Measurements from ENCODE around the gene MSI2. TPM values are rescaled to one million over a fixed set of nuclear protein-coding genes. Genes with fewer than 3 reads are reported as not detected.

MSI2 gene
- polyA plus RNA-seq, 1 of the 3 experiments (the other 2 are of a cell fraction): 24.1 TPM

- DNase-seq: no peak
- TF ChIP-seq FOXJ3 (CRISPR knock-in tag; IDR thresholded peaks at IDR 0.05): no peak
- no peak for TF ChIP-seq ELF1 (IDR thresholded peaks at IDR 0.05)
- no peak for TF ChIP-seq JUND (IDR thresholded peaks at IDR 0.05)
- TF ChIP-seq, protein P1, sequence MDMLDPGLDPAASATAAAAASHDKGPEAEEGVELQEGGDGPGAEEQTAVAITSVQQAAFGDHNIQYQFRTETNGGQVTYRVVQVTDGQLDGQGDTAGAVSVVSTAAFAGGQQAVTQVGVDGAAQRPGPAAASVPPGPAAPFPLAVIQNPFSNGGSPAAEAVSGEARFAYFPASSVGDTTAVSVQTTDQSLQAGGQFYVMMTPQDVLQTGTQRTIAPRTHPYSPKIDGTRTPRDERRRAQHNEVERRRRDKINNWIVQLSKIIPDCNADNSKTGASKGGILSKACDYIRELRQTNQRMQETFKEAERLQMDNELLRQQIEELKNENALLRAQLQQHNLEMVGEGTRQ (IDR thresholded peaks at IDR 0.05; ENCODE audit: borderline replicate concordance, low read depth, low read length): no peak
- TF ChIP-seq, protein P2, sequence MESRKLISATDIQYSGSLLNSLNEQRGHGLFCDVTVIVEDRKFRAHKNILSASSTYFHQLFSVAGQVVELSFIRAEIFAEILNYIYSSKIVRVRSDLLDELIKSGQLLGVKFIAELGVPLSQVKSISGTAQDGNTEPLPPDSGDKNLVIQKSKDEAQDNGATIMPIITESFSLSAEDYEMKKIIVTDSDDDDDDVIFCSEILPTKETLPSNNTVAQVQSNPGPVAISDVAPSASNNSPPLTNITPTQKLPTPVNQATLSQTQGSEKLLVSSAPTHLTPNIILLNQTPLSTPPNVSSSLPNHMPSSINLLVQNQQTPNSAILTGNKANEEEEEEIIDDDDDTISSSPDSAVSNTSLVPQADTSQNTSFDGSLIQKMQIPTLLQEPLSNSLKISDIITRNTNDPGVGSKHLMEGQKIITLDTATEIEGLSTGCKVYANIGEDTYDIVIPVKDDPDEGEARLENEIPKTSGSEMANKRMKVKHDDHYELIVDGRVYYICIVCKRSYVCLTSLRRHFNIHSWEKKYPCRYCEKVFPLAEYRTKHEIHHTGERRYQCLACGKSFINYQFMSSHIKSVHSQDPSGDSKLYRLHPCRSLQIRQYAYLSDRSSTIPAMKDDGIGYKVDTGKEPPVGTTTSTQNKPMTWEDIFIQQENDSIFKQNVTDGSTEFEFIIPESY (IDR thresholded peaks at IDR 0.05; ENCODE audit: borderline replicate concordance, low read depth): no peak
- no peak for TF ChIP-seq RXRA (IDR thresholded peaks at IDR 0.05; ENCODE audit: borderline replicate concordance, low read depth)
- TF ChIP-seq NFIC (IDR thresholded peaks at IDR 0.05; ENCODE audit: borderline replicate concordance): no peak
- no peak for TF ChIP-seq GABPA (IDR thresholded peaks at IDR 0.05; ENCODE audit: low read depth)
- TF ChIP-seq, protein P3, sequence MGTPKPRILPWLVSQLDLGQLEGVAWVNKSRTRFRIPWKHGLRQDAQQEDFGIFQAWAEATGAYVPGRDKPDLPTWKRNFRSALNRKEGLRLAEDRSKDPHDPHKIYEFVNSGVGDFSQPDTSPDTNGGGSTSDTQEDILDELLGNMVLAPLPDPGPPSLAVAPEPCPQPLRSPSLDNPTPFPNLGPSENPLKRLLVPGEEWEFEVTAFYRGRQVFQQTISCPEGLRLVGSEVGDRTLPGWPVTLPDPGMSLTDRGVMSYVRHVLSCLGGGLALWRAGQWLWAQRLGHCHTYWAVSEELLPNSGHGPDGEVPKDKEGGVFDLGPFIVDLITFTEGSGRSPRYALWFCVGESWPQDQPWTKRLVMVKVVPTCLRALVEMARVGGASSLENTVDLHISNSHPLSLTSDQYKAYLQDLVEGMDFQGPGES (IDR thresholded peaks at IDR 0.05; ENCODE audit: low read depth, low read length): no peak
- no peak for TF ChIP-seq SMC3 (IDR thresholded peaks at IDR 0.05; ENCODE audit: low read depth, low read length)
- TF ChIP-seq PBX3 (IDR thresholded peaks at IDR 0.05): no peak
- TF ChIP-seq MEF2A (IDR thresholded peaks at IDR 0.05; ENCODE audit: borderline replicate concordance, low read depth): no peak
- TF ChIP-seq FOSL2 (IDR thresholded peaks at IDR 0.05; ENCODE audit: borderline replicate concordance, low read depth): no peak
- TF ChIP-seq MAX (IDR thresholded peaks at IDR 0.05; ENCODE audit: low read depth): no peak
- H3K9me2 ChIP-seq: no peaks in the 10 kb centered on the region
- H3K27ac ChIP-seq (ENCODE audit: low read depth in 2 of 2, low read length in 1 of 2): peak overlapping the region in 1 of 2 experiments; percentile 96; a peak in 2 of 4 replicates
- POLR2A ChIA-PET: interaction anchor here (0.8 to 3.0 kb wide), 6 partner anchors 12 to 250 kb away, joined by 3 to 15 read pairs (median 4); no protein-coding TSS in a partner anchor
- no peak overlapping the region for H2AFZ ChIP-seq (ENCODE audit: low read depth)
- H3K4me3 ChIP-seq (ENCODE audit: low read depth in 2 of 2, low read length in 1 of 2): no peak overlapping the region
- H3K9ac ChIP-seq: no peak overlapping the region
- no peaks in the 10 kb centered on the region for H3K36me3 ChIP-seq (replicated peaks in 1 of 2; ENCODE audit: control insufficient read depth in 1 of 2, insufficient read depth in 2 of 2, low read length in 1 of 2)
- H3K4me1 ChIP-seq (ENCODE audit: control insufficient read depth in 1 of 2, insufficient read depth in 2 of 2, low read depth in 1 of 2, low read length in 1 of 2): peaks cover 48 to 92% of the 10 kb centered on the region in 2 experiments
- 100% methylated on average over 5 of the region's 5 CpGs for WGBS (ENCODE audit: low lambda C conversion rate)
- no peaks in the 10 kb centered on the region for H3K9me3 ChIP-seq
- CTCF ChIA-PET: interaction anchor here (0.9 to 2.7 kb wide), 12 partner anchors 8 to 290 kb away, joined by 3 to 14 read pairs (median 4); no protein-coding TSS in a partner anchor
- no peaks in the 10 kb centered on the region for H3K79me2 ChIP-seq (ENCODE audit: insufficient read depth)
- no peaks in the 10 kb centered on the region for H4K20me1 ChIP-seq (ENCODE audit: insufficient read depth)
- H3K4me2 ChIP-seq: no peak overlapping the region
- no peaks in the 10 kb centered on the region for H3K27me3 ChIP-seq (ENCODE audit: insufficient read depth)
- no peaks in the 10 kb centered on the region for H3F3A ChIP-seq (replicated peaks; ENCODE audit: insufficient read depth)
Observed at GRCh38 chr17:57533684-57534305, 277.5 kb downstream of the MSI2 start.
